HCT116 (cell line): ENCODE measurements around the gene TGM2. TPM values are rescaled to one million over a fixed set of nuclear protein-coding genes. Genes with fewer than 3 reads are reported as not detected.

Experiments used
- ATAC-seq: fragments of 200-7000 bp; cut with Tn5 transposase; 2 replicates; pipeline ENCODE4 v1.9.1; 2020; ENCODE audit warnings: mild to moderate bottlenecking, moderate library complexity
- BruUV-seq: library from RNA; stranded (reverse); fragments of 400-500 nt; replicated peaks from 2 replicates; lab custom pipeline; 2021; lab: Mats Ljungman, UMichigan
- CTCF ChIA-PET: fragments of 300-600 bp; sonication (Branson Sonifier 250); formaldehyde crosslinking; loops from one replicate; lab custom pipeline; 2021; ENCODE audit warnings: antibody characterized with exemption; lab: Charles Lee
- POLR2A ChIA-PET: fragments of 300-600, 350-600 bp; sonication (Branson Sonifier 250); formaldehyde crosslinking; loops from one replicate; lab custom pipeline; 2021; ENCODE audit warnings: antibody characterized with exemption; lab: Charles Lee
- RAD21 ChIA-PET, 2 experiments: fragments of 300-600 bp; sonication (Branson Sonifier 250); formaldehyde crosslinking; loops; one replicate each; lab custom pipeline; 2023; ENCODE audit warnings: low total read pairs in 2 of 2; ENCODE audit not compliant: uncharacterized antibody in 2 of 2, unreplicated experiment in 2 of 2, low non-redundant PET in 1 of 2; lab: Charles Lee
- DNase-seq: peaks from one replicate; pipeline ENCODE4 v3.0.0-alpha.2; 2010; ENCODE audit warnings: low read depth, low spot score
- H2AFZ ChIP-seq: fragments of 200-600 bp; shearing (Covaris generic), sonication (generic); 2 replicates; pipeline ENCODE4 v1.6.1; 2017; ENCODE audit warnings: low read depth, mixed run types, mixed read lengths, antibody characterized with exemption, low read length; ENCODE audit not compliant: poor library complexity, severe bottlenecking
- H3K27ac ChIP-seq: 2 replicates; pipeline ENCODE4 v1.5.1; 2012; ENCODE audit warnings: low read depth, low read length
- H3K27me3 ChIP-seq: fragments of 200-600 bp; sonication (generic); 2 replicates; pipeline ENCODE4 v1.6.1; 2016; ENCODE audit warnings: mixed run types, low read length, mixed read lengths; ENCODE audit not compliant: insufficient read depth
- H3K36me3 ChIP-seq, 2 experiments: fragments of 200-500 bp in 1 of 2; fragments of 200-600 bp in 1 of 2; sonication (Bioruptor generic) in 1 of 2; sonication (generic) in 1 of 2; 2 replicates each; pipeline versions ENCODE4 v1.5.1 to v1.6.1; 2014 to 2016; ENCODE audit warnings: low read length in 2 of 2, inconsistent platforms in 1 of 2, mixed read lengths in 1 of 2, mixed run types in 1 of 2; ENCODE audit not compliant: insufficient read depth in 2 of 2, control insufficient read depth in 1 of 2
- H3K4me1 ChIP-seq, 2 experiments: fragments of 200-600 bp in 1 of 2; sonication (generic) in 1 of 2; 2 replicates each; pipeline versions ENCODE4 v1.5.1 to v1.6.1; 2012 to 2017; ENCODE audit warnings: low read length in 2 of 2, inconsistent platforms in 1 of 2, mild to moderate bottlenecking in 1 of 2, mixed read lengths in 1 of 2, mixed run types in 1 of 2, moderate library complexity in 1 of 2; ENCODE audit not compliant: insufficient read depth in 2 of 2, control insufficient read depth in 1 of 2
- H3K4me2 ChIP-seq: fragments of 200-600 bp; sonication (generic); 2 replicates; pipeline ENCODE4 v1.6.1; 2017; ENCODE audit warnings: mixed run types, low read length, mixed read lengths
- H3K4me3 ChIP-seq, 2 experiments: fragments of 200-600 bp in 1 of 2; sonication (generic) in 1 of 2; replicated peaks in 1 of 2; 2 replicates each; pipeline ENCODE4 v1.5.1; 2011 to 2016; ENCODE audit warnings: low read length in 2 of 2, control low read depth in 1 of 2, low read depth in 1 of 2, mild to moderate bottlenecking in 1 of 2, mixed read lengths in 1 of 2, mixed run types in 1 of 2
- H3K79me2 ChIP-seq: fragments of 200-600 bp; sonication (generic); 2 replicates; pipeline ENCODE4 v1.6.1; 2017; ENCODE audit warnings: mild to moderate bottlenecking, mixed run types, low read length, moderate library complexity, mixed read lengths; ENCODE audit not compliant: insufficient read depth
- H3K9ac ChIP-seq: fragments of 200-600 bp; sonication (generic); 2 replicates; pipeline ENCODE4 v1.6.1; 2016; ENCODE audit warnings: low read length, mixed read lengths
- H3K9me2 ChIP-seq: fragments of 200-600 bp; sonication (generic), shearing (Covaris generic); 2 replicates; pipeline ENCODE4 v1.6.1; 2017; ENCODE audit warnings: mixed run types, mild to moderate bottlenecking, moderate library complexity; ENCODE audit not compliant: insufficient read depth
- H3K9me3 ChIP-seq, 2 experiments: fragments of 200-500 bp in 1 of 2; fragments of 200-600 bp in 1 of 2; sonication (Bioruptor generic) in 1 of 2; sonication (generic) in 1 of 2; 2 replicates each; pipeline ENCODE4 v1.6.1; 2014 to 2017; ENCODE audit warnings: low read length in 2 of 2, mixed read lengths in 2 of 2, inconsistent platforms in 1 of 2, low read depth in 1 of 2, mild to moderate bottlenecking in 1 of 2, mixed run types in 1 of 2, moderate library complexity in 1 of 2; ENCODE audit not compliant: control insufficient read depth in 1 of 2, insufficient read depth in 1 of 2
- H4K20me1 ChIP-seq: fragments of 200-600 bp; sonication (generic), shearing (Covaris generic); 2 replicates; pipeline ENCODE4 v1.6.1; 2017; ENCODE audit warnings: mixed run types, mild to moderate bottlenecking, moderate library complexity; ENCODE audit not compliant: insufficient read depth
- CBX3 ChIP-seq: IDR thresholded peaks from 2 replicates; pipeline ENCODE4 v1.6.1; 2012; ENCODE audit warnings: low read depth
- EGR1 ChIP-seq: IDR thresholded peaks from 2 replicates; pipeline ENCODE4 v1.6.1; 2012; ENCODE audit warnings: low read depth
- EZH2 ChIP-seq: fragments of 200-600 bp; sonication (generic); IDR thresholded peaks from 2 replicates; pipeline ENCODE4 v1.6.1; 2017; ENCODE audit warnings: antibody characterized with exemption, mixed run types
- EZH2phosphoT487 ChIP-seq: fragments of 200-600 bp; IDR thresholded peaks from 2 replicates; pipeline ENCODE4 v1.6.1; 2018; ENCODE audit warnings: antibody characterized with exemption, borderline replicate concordance
- POLR2AphosphoS5 ChIP-seq: IDR thresholded peaks from 2 replicates; pipeline ENCODE4 v1.6.1; 2011; ENCODE audit warnings: mild to moderate bottlenecking, low read depth, low read length, moderate library complexity
- RAD21 ChIP-seq: IDR thresholded peaks from 2 replicates; pipeline ENCODE4 v1.6.1; 2012; ENCODE audit warnings: low read depth, mild to moderate bottlenecking
- REST ChIP-seq: IDR thresholded peaks from 2 replicates; pipeline ENCODE4 v1.6.1; 2012; ENCODE audit warnings: low read depth
- SRF ChIP-seq: IDR thresholded peaks from 2 replicates; pipeline ENCODE4 v1.6.1; 2012; ENCODE audit warnings: low read depth
- intact Hi-C: fragments of 100-400 bp; cut with micrococcal nuclease; formaldehyde crosslinking; loops from 2 replicates; pipeline ENCODE4 v1.10.0; 2022
- total RNA-seq: library from RNA; stranded (reverse); gene quantifications from one replicate; pipeline ENCODE4 v1.2.1, GENCODE V29; 2021; ENCODE audit not compliant: unreplicated experiment
- TF ChIP-seq, protein P1 (sequence below): IDR thresholded peaks from 2 replicates; pipeline ENCODE4 v1.6.1; 2012

Gene TGM2
- total RNA-seq, 1 experiment from 2014 or later, result 6.1 TPM

GRCh38 chr20:38171675-38172043 lies 6.6 kb upstream of the TGM2 start:
- peaks cover 17 to 36% of the 10 kb centered on the region in 2 experiments; a peak in 3 of 4 replicates for H3K4me1 ChIP-seq
- intact Hi-C loops, result no loop called here
- no TSS peak for BruUV-seq

More at GRCh38 chr20:38171675-38172043, 6.6 kb upstream of the TGM2 start:
- DNase-seq, result no peak
- no peak for ATAC-seq
- Histone ChIP-seq H3K9ac (no peak overlapping the region), H3K27me3 (no peaks in the 10 kb centered on the region), H4K20me1 (no peaks in the 10 kb centered on the region), H3K27ac (no peak overlapping the region), H3K9me2 (no peaks in the 10 kb centered on the region), H3K4me2 (no peak overlapping the region), H2AFZ (no peak overlapping the region), H3K9me3 (no peaks in the 10 kb centered on the region), H3K4me3 (no peak overlapping the region), H3K36me3 (no peaks in the 10 kb centered on the region), H3K79me2 (no peaks in the 10 kb centered on the region)
- ChIA-PET CTCF (no interaction called here), RAD21 (no interaction called here), POLR2A (no interaction called here)
- TF ChIP-seq REST (no peak), RAD21 (no peak), SRF (no peak), POLR2AphosphoS5 (no peak), EZH2phosphoT487 (no peak), CBX3 (no peak), EGR1 (no peak), EZH2 (no peak)
- TF ChIP-seq, protein P1, sequence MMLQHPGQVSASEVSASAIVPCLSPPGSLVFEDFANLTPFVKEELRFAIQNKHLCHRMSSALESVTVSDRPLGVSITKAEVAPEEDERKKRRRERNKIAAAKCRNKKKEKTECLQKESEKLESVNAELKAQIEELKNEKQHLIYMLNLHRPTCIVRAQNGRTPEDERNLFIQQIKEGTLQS, result no peak
